Fibroblast of lung (primary cell): ENCODE data around the gene CNNM3. TPM values are rescaled to one million over a fixed set of nuclear protein-coding genes. Genes with fewer than 3 reads are reported as not detected.

Experiments
- DNase-seq, 2 donors: peaks; one replicate each; pipeline versions ENCODE4 v3.0.0 to v3.0.0-alpha.2; 2010; ENCODE audit warnings: low read depth in 2 of 2
- H2AFZ ChIP-seq: 2 replicates; pipeline ENCODE4 v1.5.1; 2012; ENCODE audit warnings: low read length, control low read depth, inconsistent platforms
- H3K27ac ChIP-seq: 2 replicates; pipeline ENCODE4 v1.5.1; 2011; ENCODE audit warnings: low read length, control low read depth; ENCODE audit not compliant: insufficient read depth
- H3K27me3 ChIP-seq: 2 replicates; pipeline ENCODE4 v1.5.1; 2011; ENCODE audit warnings: mild to moderate bottlenecking, low read length; ENCODE audit not compliant: control insufficient read depth, insufficient read depth
- H3K36me3 ChIP-seq: 2 replicates; pipeline ENCODE4 v1.5.1; 2011; ENCODE audit warnings: low read length; ENCODE audit not compliant: control insufficient read depth, insufficient read depth
- H3K4me1 ChIP-seq: 2 replicates; pipeline ENCODE4 v1.5.1; 2011; ENCODE audit warnings: low read length; ENCODE audit not compliant: control insufficient read depth, insufficient read depth; ENCODE audit errors: extremely low read depth
- H3K4me2 ChIP-seq: 2 replicates; pipeline ENCODE4 v1.5.1; 2011; ENCODE audit warnings: low read length, control low read depth; ENCODE audit not compliant: insufficient read depth; ENCODE audit errors: extremely low read depth
- H3K4me3 ChIP-seq, 4 experiments: fragments of 200-600 bp in 1 of 4; sonication (generic) in 1 of 4; replicated peaks in 1 of 4; 2 replicates each; pipeline ENCODE4 v1.5.1; 2011 to 2016; ENCODE audit warnings: low read length in 4 of 4, low read depth in 3 of 4, mild to moderate bottlenecking in 3 of 4, control low read depth in 2 of 4, inconsistent platforms in 1 of 4, mixed read lengths in 1 of 4; ENCODE audit not compliant: insufficient read depth in 1 of 4; ENCODE audit errors: control extremely low read depth in 1 of 4
- H3K79me2 ChIP-seq: 2 replicates; pipeline ENCODE4 v1.5.1; 2012; ENCODE audit warnings: mild to moderate bottlenecking, low read length, inconsistent platforms; ENCODE audit not compliant: control insufficient read depth, insufficient read depth
- H3K9ac ChIP-seq: 2 replicates; pipeline ENCODE4 v1.5.1; 2011; ENCODE audit warnings: mild to moderate bottlenecking, low read length, control low read depth; ENCODE audit not compliant: insufficient read depth
- H3K9me3 ChIP-seq: 2 replicates; pipeline ENCODE4 v1.5.1; 2012; ENCODE audit warnings: low read depth, low read length; ENCODE audit not compliant: control insufficient read depth, insufficient read depth
- H4K20me1 ChIP-seq: 2 replicates; pipeline ENCODE4 v1.5.1; 2011; ENCODE audit warnings: low read length; ENCODE audit not compliant: control insufficient read depth, insufficient read depth; ENCODE audit errors: extremely low read depth
- EZH2 ChIP-seq: IDR thresholded peaks from 2 replicates; pipeline ENCODE4 v1.5.1; 2012; ENCODE audit warnings: low read length, control low read depth, mild to moderate bottlenecking; ENCODE audit errors: missing control alignments
- polyA plus RNA-seq, 2 donors: library from polyadenylated mRNA; depleted of rRNA in 1 of 2; stranded (reverse) in 1 of 2; unstranded in 1 of 2; fragments of >200 nt; gene quantifications; 2 replicates each; pipeline ENCODE4 v1.2.1, GENCODE V29; 2011 to 2012; ENCODE audit warnings: missing spikeins in 1 of 2
- total RNA-seq: library from RNA; depleted of rRNA; stranded (reverse); fragments of >200 nt; gene quantifications from 2 replicates; pipeline ENCODE4 v1.2.1, GENCODE V29; 2014
- TF ChIP-seq, protein P1 (sequence below), 2 donors: IDR thresholded peaks in 1 of 2; conservative IDR thresholded peaks in 1 of 2; 1 replicate in 1 of 2; 2 replicates in 1 of 2; pipeline ENCODE4 v1.5.1; 2011 to 2012; ENCODE audit warnings: low read length in 2 of 2, control low read depth in 1 of 2, inconsistent platforms in 1 of 2, low read depth in 1 of 2, mild to moderate bottlenecking in 1 of 2

The CNNM3 gene
- total and polyA plus RNA-seq, 2 donors (not counting 1 experiment from before 2014, with no cell fraction given) = 4.3 to 9.9 TPM

DNA sequence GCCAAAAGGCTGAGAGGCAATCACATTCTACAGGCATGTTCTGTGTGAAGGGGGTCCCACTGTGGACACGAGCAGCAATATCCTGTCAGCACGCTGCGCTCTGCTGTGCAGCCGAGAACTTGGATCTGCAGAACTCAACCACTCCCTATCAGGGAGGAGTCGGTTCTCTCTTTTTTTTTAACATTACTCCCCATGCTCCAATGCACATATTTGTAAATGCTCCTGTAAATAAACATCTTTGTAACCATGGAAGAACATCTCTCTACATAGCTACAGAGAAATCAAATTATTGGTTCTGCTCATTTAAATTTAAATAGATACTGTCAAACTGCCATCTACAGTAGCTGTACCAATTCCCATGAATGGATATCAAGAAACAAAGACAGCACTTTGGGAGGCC lies 30.8 kb downstream of the CNNM3 start:
- no peak for DNase-seq
- Histone ChIP-seq H3K4me2 (no peak overlapping the region), H3K9me3 (no peaks in the 10 kb centered on the region), H3K27me3 (no peaks in the 10 kb centered on the region), H3K9ac (no peak overlapping the region), H3K4me1 (no peaks in the 10 kb centered on the region), H3K27ac (no peak overlapping the region), H2AFZ (no peak overlapping the region), H3K4me3 (no peak overlapping the region), H4K20me1 (no peaks in the 10 kb centered on the region), H3K79me2 (no peaks in the 10 kb centered on the region), H3K36me3 (no peaks in the 10 kb centered on the region)
- no peak for TF ChIP-seq EZH2
- TF ChIP-seq, protein P1, sequence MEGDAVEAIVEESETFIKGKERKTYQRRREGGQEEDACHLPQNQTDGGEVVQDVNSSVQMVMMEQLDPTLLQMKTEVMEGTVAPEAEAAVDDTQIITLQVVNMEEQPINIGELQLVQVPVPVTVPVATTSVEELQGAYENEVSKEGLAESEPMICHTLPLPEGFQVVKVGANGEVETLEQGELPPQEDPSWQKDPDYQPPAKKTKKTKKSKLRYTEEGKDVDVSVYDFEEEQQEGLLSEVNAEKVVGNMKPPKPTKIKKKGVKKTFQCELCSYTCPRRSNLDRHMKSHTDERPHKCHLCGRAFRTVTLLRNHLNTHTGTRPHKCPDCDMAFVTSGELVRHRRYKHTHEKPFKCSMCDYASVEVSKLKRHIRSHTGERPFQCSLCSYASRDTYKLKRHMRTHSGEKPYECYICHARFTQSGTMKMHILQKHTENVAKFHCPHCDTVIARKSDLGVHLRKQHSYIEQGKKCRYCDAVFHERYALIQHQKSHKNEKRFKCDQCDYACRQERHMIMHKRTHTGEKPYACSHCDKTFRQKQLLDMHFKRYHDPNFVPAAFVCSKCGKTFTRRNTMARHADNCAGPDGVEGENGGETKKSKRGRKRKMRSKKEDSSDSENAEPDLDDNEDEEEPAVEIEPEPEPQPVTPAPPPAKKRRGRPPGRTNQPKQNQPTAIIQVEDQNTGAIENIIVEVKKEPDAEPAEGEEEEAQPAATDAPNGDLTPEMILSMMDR (conservative IDR thresholded peaks at IDR 0.05 in 1 of 2, IDR thresholded peaks at IDR 0.05 in 1 of 2; ENCODE audit: low read depth in 1 of 2, low read length in 2 of 2) = no peak

DNA sequence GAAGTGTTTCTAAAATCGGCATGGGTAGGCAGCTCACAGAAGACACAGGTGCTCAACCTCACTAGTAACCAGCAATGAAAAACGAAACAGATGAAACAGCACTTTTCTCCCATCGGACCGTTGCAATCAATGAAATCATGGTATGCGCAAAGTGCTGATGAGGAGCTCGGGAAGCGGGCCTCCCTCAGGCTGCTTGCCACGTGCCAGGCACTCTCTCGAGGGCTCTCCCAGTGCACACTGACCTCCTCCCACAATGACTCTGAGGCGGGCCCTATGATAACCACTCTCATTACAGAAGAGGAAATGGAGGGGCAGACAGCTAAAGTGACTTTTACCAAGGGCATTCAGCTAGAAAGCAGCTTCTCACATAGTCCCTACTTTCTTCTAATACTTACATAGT lies 31.5 kb downstream of the CNNM3 start:
- Histone ChIP-seq H2AFZ (no peak overlapping the region), H3K79me2 (no peaks in the 10 kb centered on the region), H3K9ac (no peak overlapping the region), H4K20me1 (no peaks in the 10 kb centered on the region), H3K27ac (no peak overlapping the region), H3K4me3 (no peak overlapping the region), H3K36me3 (no peaks in the 10 kb centered on the region), H3K4me1 (no peaks in the 10 kb centered on the region), H3K27me3 (no peaks in the 10 kb centered on the region), H3K9me3 (no peaks in the 10 kb centered on the region), H3K4me2 (no peak overlapping the region)
- DNase-seq = no peak
- TF ChIP-seq, protein P1 (conservative IDR thresholded peaks at IDR 0.05 in 1 of 2, IDR thresholded peaks at IDR 0.05 in 1 of 2; ENCODE audit: low read depth in 1 of 2, low read length in 2 of 2) = no peak
- TF ChIP-seq EZH2 = no peak

DNA sequence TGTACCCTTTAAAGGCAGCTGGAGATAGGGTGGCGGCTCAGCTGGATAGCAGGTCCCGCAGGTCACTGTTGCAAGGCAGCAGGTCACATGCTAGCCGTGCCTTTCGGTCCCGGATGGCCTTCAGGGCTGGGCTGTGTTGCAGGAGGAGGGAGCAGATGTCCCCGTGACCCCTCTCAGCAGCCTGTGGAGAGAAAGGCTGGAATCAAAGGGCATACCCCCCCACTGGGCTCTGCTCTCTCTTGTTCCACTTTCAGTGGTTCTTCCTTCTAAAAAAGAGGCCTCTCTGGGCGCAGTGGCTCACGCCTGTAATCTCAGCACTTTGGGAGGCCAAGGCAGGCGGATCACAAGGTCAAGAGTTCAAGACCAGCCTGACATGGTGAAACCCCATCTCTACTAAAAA lies 32.2 kb downstream of the CNNM3 start:
- H3K4me3 ChIP-seq = no peak overlapping the region
- H3K4me1 ChIP-seq = no peaks in the 10 kb centered on the region
- H3K27me3 ChIP-seq = no peaks in the 10 kb centered on the region
- H3K4me2 ChIP-seq = no peak overlapping the region
- peaks cover under 1% of the 10 kb centered on the region for H3K36me3 ChIP-seq
- H3K79me2 ChIP-seq = no peaks in the 10 kb centered on the region
- no peak overlapping the region for H2AFZ ChIP-seq
- H3K27ac ChIP-seq = no peak overlapping the region
- H4K20me1 ChIP-seq = no peaks in the 10 kb centered on the region
- TF ChIP-seq, protein P1 (conservative IDR thresholded peaks at IDR 0.05 in 1 of 2, IDR thresholded peaks at IDR 0.05 in 1 of 2; ENCODE audit: low read depth in 1 of 2, low read length in 2 of 2) = no peak
- TF ChIP-seq EZH2 = no peak
- no peak for DNase-seq
- no peak overlapping the region for H3K9ac ChIP-seq
- H3K9me3 ChIP-seq = no peaks in the 10 kb centered on the region
